ENCODE data around the gene ACTG1. TPM values are rescaled to one million over a fixed set of nuclear protein-coding genes. Genes with fewer than 3 reads are reported as not detected.

ACTG1 gene
- total RNA-seq, 4 donors from 2014 or later: 1,168 to 4,304 (median 2,945) TPM

GRCh38 chr17:81470270-81470943 is 42.2 kb downstream of the ACTG1 start:
- H3K4me3 ChIP-seq (replicated peaks in 1 of 3): no peak overlapping the region
- H3K9me3 ChIP-seq: no peaks in the 10 kb centered on the region
- DNase-seq: no peak
- no peak overlapping the region for H3K27ac ChIP-seq
- no peaks in the 10 kb centered on the region for H3K4me1 ChIP-seq
- TF ChIP-seq CTCF (IDR thresholded peaks at IDR 0.05): no peak
- TF ChIP-seq POLR2A (IDR thresholded peaks at IDR 0.05): no peak
- H3K27me3 ChIP-seq: no peaks in the 10 kb centered on the region
- intact Hi-C loops (cut with DNase I): no loop called here
- H3K36me3 ChIP-seq: no peaks in the 10 kb centered on the region
- WGBS, 2 donors: 86 to 92% methylated on average over 9 of the region's 9 CpGs

- Histone ChIP-seq H3K4me3 (replicated peaks in 1 of 3) (no peak overlapping the region), H3K27me3 (no peaks in the 10 kb centered on the region), H3K9me3 (no peaks in the 10 kb centered on the region), H3K27ac (no peak overlapping the region), H3K36me3 (no peaks in the 10 kb centered on the region), H3K4me1 (no peaks in the 10 kb centered on the region)
- DNase-seq: no peak
- intact Hi-C loops (cut with DNase I): no loop called here
- 92% methylated on average over 10 of the region's 13 CpGs; no CpG with 5 or more reads in 1 of the 2 donors for WGBS, 2 donors
- TF ChIP-seq POLR2A (IDR thresholded peaks at IDR 0.05) (no peak), CTCF (IDR thresholded peaks at IDR 0.05) (no peak)
These were observed 43.3 kb downstream of the ACTG1 start for GRCh38 chr17:81469266-81469665.

GRCh38 chr17:81468770-81469121 is 43.9 kb downstream of the ACTG1 start:
- no peak for DNase-seq

DNA sequence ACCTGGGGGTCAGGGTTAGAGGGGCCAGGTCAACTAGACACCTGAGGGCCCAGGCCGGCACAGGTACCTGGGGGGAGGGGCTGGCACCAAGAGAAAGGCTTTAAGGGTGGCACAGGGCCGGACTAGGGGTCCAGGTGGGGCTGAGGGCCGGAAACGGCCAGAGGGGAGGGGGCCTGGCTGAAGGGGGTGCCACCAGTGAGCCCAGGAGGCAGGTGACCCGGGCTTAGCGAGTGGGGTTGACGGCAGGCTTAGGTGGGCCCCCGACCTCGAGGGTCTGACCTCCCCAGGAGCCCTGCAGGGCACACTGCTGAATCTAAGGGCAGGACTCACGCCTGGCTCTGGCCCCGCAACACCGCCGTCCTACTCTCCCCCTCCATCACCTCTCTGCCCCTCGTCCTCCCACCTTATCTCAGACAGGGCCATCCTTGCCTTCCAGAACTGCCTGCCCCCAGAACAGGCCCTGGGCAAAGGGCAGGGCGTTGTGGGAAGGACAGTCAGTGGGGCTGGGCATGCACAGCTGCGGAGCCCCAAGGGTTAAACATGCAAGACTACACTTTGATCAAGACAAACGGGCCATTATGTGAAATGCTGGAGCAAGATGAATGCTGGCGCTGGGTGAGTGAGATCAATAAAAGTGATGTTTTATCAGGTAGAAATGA is 44.4 kb downstream of the ACTG1 start:
- intact Hi-C loops (cut with DNase I): no loop called here
- no peaks in the 10 kb centered on the region for H3K36me3 ChIP-seq

More at GRCh38 chr17:81468770-81469121, 43.9 kb downstream of the ACTG1 start:
- no peak for TF ChIP-seq CTCF (IDR thresholded peaks at IDR 0.05)
- no peak for TF ChIP-seq POLR2A (IDR thresholded peaks at IDR 0.05)
- Histone ChIP-seq H3K4me1 (no peaks in the 10 kb centered on the region), H3K27me3 (no peaks in the 10 kb centered on the region), H3K27ac (no peak overlapping the region), H3K4me3 (replicated peaks in 1 of 3) (no peak overlapping the region), H3K9me3 (no peaks in the 10 kb centered on the region), H3K36me3 (no peaks in the 10 kb centered on the region)
- intact Hi-C loops (cut with DNase I): no loop called here
- 80 to 89% methylated on average over 18 of the region's 18 CpGs for WGBS, 2 donors

More for the DNA sequence above, 44.4 kb downstream of the ACTG1 start:
- H3K4me3 ChIP-seq (replicated peaks in 1 of 3): no peak overlapping the region
- no peaks in the 10 kb centered on the region for H3K4me1 ChIP-seq
- 92 to 94% methylated on average over 14 to 16 of the region's 18 CpGs for WGBS, 2 donors
- no peaks in the 10 kb centered on the region for H3K9me3 ChIP-seq
- no peak overlapping the region for H3K27ac ChIP-seq
- H3K27me3 ChIP-seq: no peaks in the 10 kb centered on the region
- DNase-seq: no peak
- no peak for TF ChIP-seq CTCF (IDR thresholded peaks at IDR 0.05)
- no peak for TF ChIP-seq POLR2A (IDR thresholded peaks at IDR 0.05)

All from thyroid gland (tissue), 4 donors.